AG04449 (cell line): Measurements from ENCODE around the gene ODAD3.
"Not testable (repeated sequence)": the region's sequence is repeated elsewhere in the genome, so short reads cannot be mapped to it uniquely, and the experiment has no call there.

Experiments
- CTCF ChIA-PET: fragments of 350-600 bp; formaldehyde crosslinking; extraction: SDS; loops from one replicate; lab custom pipeline; 2021; ENCODE audit warnings: antibody characterized with exemption; lab: Yijun Ruan, JAX
- POLR2A ChIA-PET: fragments of 400-600, 350-600 bp; formaldehyde crosslinking; extraction: SDS; loops from one replicate; lab custom pipeline; 2020; ENCODE audit warnings: antibody characterized with exemption, inconsistent platforms; lab: Yijun Ruan, JAX
- DNase-seq: peaks from one replicate; pipeline ENCODE4 v3.0.0-alpha.2; 2010; ENCODE audit warnings: low read depth, low spot score
- H3K4me3 ChIP-seq: 2 replicates; pipeline ENCODE4 v1.5.1; 2011; ENCODE audit warnings: low read depth, mild to moderate bottlenecking, control low read depth, low read length
- CTCF ChIP-seq: IDR thresholded peaks from one replicate; pipeline ENCODE4 v1.5.1; 2011; ENCODE audit warnings: mild to moderate bottlenecking, moderate library complexity, low read length, control low read depth, inconsistent platforms; ENCODE audit not compliant: insufficient read depth; ENCODE audit errors: missing control alignments

ODAD3 gene

DNA sequence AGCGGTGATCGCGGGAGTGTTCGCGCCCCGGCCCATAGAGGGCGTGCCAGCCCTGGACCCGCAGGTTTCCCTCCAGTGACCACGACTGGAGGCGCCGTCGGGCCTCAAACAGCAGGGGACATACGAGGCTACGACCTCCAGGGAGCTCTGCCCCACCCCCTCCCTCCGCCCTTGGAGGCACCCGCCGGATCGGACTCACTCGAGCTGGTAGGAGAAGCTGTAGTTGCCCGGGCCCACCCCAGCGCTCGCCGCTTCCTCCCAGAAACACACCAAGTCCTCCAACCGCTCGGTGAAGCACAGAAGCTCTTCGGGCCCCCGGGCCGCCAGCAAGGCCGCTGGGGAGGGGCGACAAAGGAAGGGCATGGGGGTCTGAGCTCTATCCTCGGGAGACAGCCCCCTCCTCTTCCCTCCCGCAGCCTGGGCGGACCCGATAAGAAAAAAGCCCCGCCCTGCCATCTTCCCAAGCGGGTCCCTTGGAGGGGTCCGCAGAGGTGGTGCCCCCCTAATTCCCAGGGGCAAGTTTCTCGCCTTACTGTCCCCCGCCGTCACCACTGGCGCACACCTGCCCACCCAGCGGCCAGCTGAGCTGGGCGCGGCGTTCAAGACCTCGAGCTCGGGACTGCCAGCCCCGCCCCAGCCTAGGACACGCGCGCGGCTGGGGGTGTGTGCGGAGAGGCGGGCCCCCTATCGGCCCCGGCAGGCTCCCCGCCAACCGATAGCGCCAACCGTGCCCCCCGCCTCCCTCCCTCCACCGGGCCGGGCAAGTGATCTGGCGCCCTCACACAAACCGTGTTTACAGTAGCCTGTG lies 51.8 kb downstream of the ODAD3 start:
- peak; percentile 77 for TF ChIP-seq CTCF
- ChIA-PET CTCF (interaction anchor here (0.8 to 4.0 kb wide), 20 partner anchors 8 to 122 kb away, joined by 3 to 45 read pairs (median 4); partner anchors contain the start of genes ODAD3, PRKCSH and SWSAP1), POLR2A (no interaction called here)
- no peak for DNase-seq
- peak overlapping the region; percentile 38 for H3K4me3 ChIP-seq

DNA sequence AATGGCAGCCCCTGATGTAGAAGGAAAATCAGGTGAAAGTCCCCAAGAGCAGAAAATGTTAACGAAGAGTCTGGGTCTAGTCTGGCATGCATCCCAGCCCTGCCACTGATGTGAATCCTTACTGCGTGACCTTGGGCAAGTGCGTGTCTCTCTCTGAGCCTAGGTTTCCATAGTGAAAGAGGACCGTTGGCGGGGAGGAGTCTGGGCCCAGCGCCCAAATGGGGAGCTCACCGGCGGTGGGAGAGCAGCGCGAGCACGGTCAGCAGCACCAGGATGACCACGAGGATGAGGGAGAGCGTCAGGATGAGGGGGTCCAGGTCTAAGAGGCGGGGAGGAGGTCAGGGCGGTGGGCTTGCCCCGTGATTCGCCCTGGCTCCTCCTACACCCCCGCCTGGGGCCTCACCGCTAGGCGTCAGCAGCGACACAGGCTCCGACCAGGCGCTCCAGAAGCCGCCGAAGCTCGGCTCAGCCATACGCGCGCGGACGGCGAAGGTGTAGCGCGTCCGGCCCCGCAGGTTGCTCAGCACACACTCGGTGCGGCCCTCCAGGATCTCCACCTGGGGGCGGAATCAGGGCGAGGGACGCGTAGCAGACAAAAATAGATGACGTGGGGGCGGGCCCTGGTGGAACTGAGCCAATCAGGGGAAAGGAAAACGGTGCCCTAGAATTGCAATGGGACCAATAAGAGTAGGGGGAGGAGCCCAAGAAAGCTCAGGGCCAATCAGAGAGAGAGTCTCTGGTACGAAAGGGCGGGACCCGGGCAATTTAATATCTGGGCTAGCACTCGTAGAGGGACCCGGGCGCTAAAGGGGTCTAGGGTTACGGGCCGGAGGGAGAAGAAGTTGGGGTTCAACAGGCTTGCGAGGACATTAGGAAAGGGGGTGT lies 54.0 kb downstream of the ODAD3 start:
- CTCF ChIA-PET = interaction anchor here (0.5 to 4.0 kb wide), 41 partner anchors 8 to 156 kb away, joined by 3 to 45 read pairs (median 5); partner anchors contain the start of genes CCDC159, ODAD3, PRKCSH and RAB3D

GRCh38 chr19:11379857-11380350 lies 55.0 kb downstream of the ODAD3 start:
- POLR2A ChIA-PET = no interaction called here
- peak overlapping the region; percentile 75; the same call in 1 of the 2 replicates for H3K4me3 ChIP-seq
- no peak for DNase-seq
- CTCF ChIA-PET = interaction anchor here (0.7 to 4.0 kb wide), 17 partner anchors 9 to 157 kb away, joined by 3 to 45 read pairs (median 8); partner anchors contain the start of genes CCDC159, ODAD3, PRKCSH and TMEM205
- no peak for TF ChIP-seq CTCF

More for the DNA sequence above, 54.0 kb downstream of the ODAD3 start:
- H3K4me3 ChIP-seq = peak overlapping the region; percentile 75
- peak; percentile 65 for DNase-seq
- POLR2A ChIA-PET = interaction anchor here (0.7 to 1.3 kb wide), 5 partner anchors 10 to 243 kb away, joined by 3 to 4 read pairs (median 4); partner anchors contain the start of genes CCDC159 and TMEM205
- TF ChIP-seq CTCF = peak; percentile 80

DNA sequence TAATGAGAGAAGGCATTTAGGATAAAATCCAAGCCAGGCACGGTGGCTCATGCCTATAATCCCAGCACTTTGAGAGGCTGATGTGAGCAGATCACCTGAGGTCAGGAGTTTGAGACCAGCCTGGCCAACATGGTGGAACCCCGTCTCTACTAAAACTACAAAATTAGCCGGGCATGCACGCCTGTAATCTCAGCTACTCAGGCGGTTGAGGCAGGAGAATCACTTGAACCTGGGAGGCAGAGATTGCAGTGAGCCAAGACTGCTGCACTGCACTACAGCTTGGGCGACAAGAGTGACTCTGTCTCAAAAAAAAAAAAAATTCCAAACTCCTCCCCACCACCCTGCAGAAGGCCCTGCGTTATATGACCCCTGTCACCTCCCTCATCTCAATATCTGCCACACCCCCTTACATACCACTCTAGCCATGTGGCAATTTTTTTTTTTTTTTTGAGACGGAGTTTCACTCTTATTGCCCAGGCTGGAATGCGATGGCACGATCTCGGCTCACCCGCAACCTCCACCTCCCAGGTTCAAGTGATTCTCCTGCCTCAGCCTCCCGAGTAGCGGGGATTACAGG lies 55.6 kb downstream of the ODAD3 start:
- POLR2A ChIA-PET, H3K4me3 ChIP-seq, DNase-seq: not testable (repeated sequence)
- CTCF ChIA-PET = interaction anchor here (1.1 to 5.6 kb wide), 6 partner anchors 9 to 157 kb away, joined by 4 to 45 read pairs (median 8); no protein-coding TSS in a partner anchor

- no peak overlapping the region for H3K4me3 ChIP-seq
- TF ChIP-seq CTCF = peak; percentile 40
- CTCF ChIA-PET = interaction anchor here (1.3 to 5.6 kb wide), 6 partner anchors 10 to 104 kb away, joined by 3 to 18 read pairs (median 6); partner anchors contain the start of gene PRKCSH
- POLR2A ChIA-PET = no interaction called here
- peak; percentile 36 for DNase-seq
These were observed 56.4 kb downstream of the ODAD3 start for GRCh38 chr19:11378319-11379189.
